Measurements from ENCODE around the gene COPZ1.

COPZ1 gene

GRCh38 chr12:54398995-54399793 lies 74.3 kb downstream of the COPZ1 start:
- peak; percentile 68 to 77 for DNase-seq

DNA sequence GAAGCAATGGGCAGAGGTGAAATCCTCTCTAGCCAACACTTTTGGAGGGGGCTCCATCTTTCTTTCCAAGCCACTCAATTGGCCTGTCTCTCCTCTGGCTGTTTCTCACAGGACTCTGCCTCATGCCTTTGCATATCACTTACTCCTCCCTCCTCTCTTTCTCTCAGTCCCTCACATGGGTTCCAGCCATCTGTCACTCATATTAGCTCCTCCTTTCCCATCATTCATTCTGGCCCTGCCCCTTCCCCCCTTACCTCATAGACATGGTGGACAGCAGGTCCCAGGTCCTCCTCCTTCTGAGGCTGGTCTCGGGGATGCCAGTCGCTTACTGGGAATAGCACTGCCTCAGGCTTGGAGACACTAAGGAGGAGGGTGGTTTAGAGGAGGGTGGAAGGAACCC lies 76.2 kb downstream of the COPZ1 start:
- DNase-seq: no peak

Measured in NCI-H187 (cell line).